KMS-11 (cell line): ENCODE results near the gene PPP1R9A.

Experiments used
- H2AFZ ChIP-seq: fragments of 200-600 bp; sonication (generic); 2 replicates; pipeline ENCODE4 v1.6.1; 2016; ENCODE audit warnings: antibody characterized with exemption, mixed run types, low read depth
- H3K27ac ChIP-seq: fragments of 200-600 bp; sonication (generic); 2 replicates; pipeline ENCODE4 v1.6.1; 2016; ENCODE audit warnings: mild to moderate bottlenecking, mixed run types
- H3K27me3 ChIP-seq: fragments of 200-600 bp; sonication (generic); 2 replicates; pipeline ENCODE4 v1.6.1; 2017; ENCODE audit warnings: mild to moderate bottlenecking, low read depth, mixed run types, moderate library complexity; ENCODE audit not compliant: insufficient read depth
- H3K36me3 ChIP-seq: fragments of 200-600 bp; sonication (generic); 2 replicates; pipeline ENCODE4 v1.6.1; 2017; ENCODE audit warnings: mild to moderate bottlenecking, mixed run types; ENCODE audit not compliant: insufficient read depth
- H3K4me1 ChIP-seq: fragments of 200-600 bp; sonication (generic); 2 replicates; pipeline ENCODE4 v1.6.1; 2016; ENCODE audit warnings: mild to moderate bottlenecking, low read depth, mixed run types; ENCODE audit not compliant: poor library complexity, severe bottlenecking
- H3K4me2 ChIP-seq: fragments of 200-600 bp; sonication (generic); 2 replicates; pipeline ENCODE4 v1.7.0; 2016; ENCODE audit warnings: mild to moderate bottlenecking, mixed run types
- H3K4me3 ChIP-seq: fragments of 200-600 bp; sonication (generic); IDR thresholded peaks from 2 replicates; pipeline ENCODE4 v1.6.1; 2017; ENCODE audit warnings: low read depth, low read length, mixed read lengths; ENCODE audit not compliant: insufficient read depth
- H3K79me2 ChIP-seq: fragments of 200-600 bp; sonication (generic); 2 replicates; pipeline ENCODE4 v1.6.1; 2016; ENCODE audit warnings: low read depth, mixed run types; ENCODE audit not compliant: insufficient read depth
- H3K9ac ChIP-seq: fragments of 200-600 bp; sonication (generic); 2 replicates; pipeline ENCODE4 v1.6.1; 2016; ENCODE audit warnings: mild to moderate bottlenecking, mixed run types
- H4K20me1 ChIP-seq: fragments of 200-600 bp; sonication (generic); 2 replicates; pipeline ENCODE4 v1.6.1; 2016; ENCODE audit warnings: mild to moderate bottlenecking, mixed run types; ENCODE audit not compliant: insufficient read depth
- CTCF ChIP-seq: fragments of 200-600 bp; sonication (generic); conservative IDR thresholded peaks from 2 replicates; pipeline ENCODE4 v1.6.1; 2017; ENCODE audit warnings: low read depth, mild to moderate bottlenecking, antibody characterized with exemption, low read length, moderate library complexity, mixed read lengths

The PPP1R9A gene

GRCh38 chr7:95198863-95199262 is 291.5 kb downstream of the PPP1R9A start:
- Histone ChIP-seq H3K79me2 (no peaks in the 10 kb centered on the region), H3K27me3 (no peaks in the 10 kb centered on the region), H4K20me1 (no peaks in the 10 kb centered on the region), H3K4me1 (no peaks in the 10 kb centered on the region), H2AFZ (no peak overlapping the region), H3K36me3 (no peaks in the 10 kb centered on the region), H3K4me3 (no peak overlapping the region), H3K9ac (no peak overlapping the region), H3K27ac (no peak overlapping the region), H3K4me2 (no peak overlapping the region)
- no peak for TF ChIP-seq CTCF

- Histone ChIP-seq H3K4me1 (no peaks in the 10 kb centered on the region), H3K79me2 (no peaks in the 10 kb centered on the region), H3K4me3 (no peak overlapping the region), H3K27me3 (no peaks in the 10 kb centered on the region), H3K9ac (no peak overlapping the region), H2AFZ (no peak overlapping the region), H4K20me1 (no peaks in the 10 kb centered on the region), H3K36me3 (no peaks in the 10 kb centered on the region), H3K4me2 (no peak overlapping the region), H3K27ac (no peak overlapping the region)
- peak; percentile 74 for TF ChIP-seq CTCF
Observed at GRCh38 chr7:95199779-95200558, 292.6 kb downstream of the PPP1R9A start.

- H3K4me3 ChIP-seq = no peak overlapping the region
- no peaks in the 10 kb centered on the region for H3K27me3 ChIP-seq
- no peaks in the 10 kb centered on the region for H3K79me2 ChIP-seq
- H3K36me3 ChIP-seq = no peaks in the 10 kb centered on the region
- H2AFZ ChIP-seq = no peak overlapping the region
- no peak for TF ChIP-seq CTCF
- H3K4me2 ChIP-seq = no peak overlapping the region
- no peaks in the 10 kb centered on the region for H3K4me1 ChIP-seq
- no peaks in the 10 kb centered on the region for H4K20me1 ChIP-seq
- no peak overlapping the region for H3K9ac ChIP-seq
- H3K27ac ChIP-seq = no peak overlapping the region
Observed at GRCh38 chr7:95200741-95201140, 293.3 kb downstream of the PPP1R9A start.

GRCh38 chr7:95201727-95202126 is 294.3 kb downstream of the PPP1R9A start:
- H3K4me2 ChIP-seq = no peak overlapping the region
- H3K79me2 ChIP-seq = no peaks in the 10 kb centered on the region
- H3K4me1 ChIP-seq = no peaks in the 10 kb centered on the region
- no peak overlapping the region for H3K27ac ChIP-seq
- no peak overlapping the region for H3K9ac ChIP-seq
- H2AFZ ChIP-seq = no peak overlapping the region
- H4K20me1 ChIP-seq = no peaks in the 10 kb centered on the region
- no peak overlapping the region for H3K4me3 ChIP-seq
- no peaks in the 10 kb centered on the region for H3K36me3 ChIP-seq
- no peaks in the 10 kb centered on the region for H3K27me3 ChIP-seq
- no peak for TF ChIP-seq CTCF
